ENCODE measurements around the gene KRTAP17-1. TPM values are rescaled to one million over a fixed set of nuclear protein-coding genes. Genes with fewer than 3 reads are reported as not detected.

KRTAP17-1 gene
- total RNA-seq, 2 donors from 2014 or later, result 0.46 to 0.48 TPM

DNA sequence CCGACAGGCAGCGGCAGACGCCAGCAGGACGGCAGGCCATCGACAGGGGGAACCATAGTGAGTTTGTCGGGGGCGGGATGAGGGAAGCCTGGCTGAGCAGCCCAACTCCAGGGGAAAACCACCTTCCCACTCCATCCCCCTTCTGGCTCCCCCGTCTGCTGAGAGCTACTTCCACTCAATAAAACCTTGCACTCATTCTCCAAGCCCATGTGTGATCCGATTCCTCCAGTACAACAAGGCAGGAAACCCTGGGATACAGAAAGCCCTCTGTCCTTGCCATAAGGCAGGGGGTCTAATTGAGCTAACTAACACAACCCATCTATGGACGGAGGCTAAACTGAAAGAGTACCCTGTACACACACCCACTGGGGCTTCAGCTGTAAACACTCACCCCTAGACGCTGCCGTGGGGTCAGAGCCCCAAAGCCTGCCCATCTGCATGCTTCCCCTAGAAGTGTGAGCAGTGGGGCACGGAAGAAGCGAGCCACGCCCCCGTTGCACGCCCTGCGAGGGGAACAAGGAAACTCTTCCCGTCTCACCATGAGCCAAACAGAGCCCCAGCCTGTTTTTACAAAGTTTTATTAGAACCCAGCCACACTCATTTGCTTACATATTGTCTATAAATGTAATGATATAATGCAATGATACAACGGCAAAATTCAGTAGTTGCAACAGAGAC lies 16.9 kb downstream of the KRTAP17-1 start:
- no peaks in the 10 kb centered on the region for H3K9me3 ChIP-seq (ENCODE audit: control insufficient read depth, low read length)
- Mint-ChIP-seq H3K4me1 (no peaks in the 10 kb centered on the region), H3K27ac (no peak overlapping the region), H3K9me3 (no peaks in the 10 kb centered on the region), H3K36me3 (ENCODE audit: low read depth) (no peaks in the 10 kb centered on the region), H3K4me3 (no peak overlapping the region), H3K27me3 (ENCODE audit: insufficient read depth) (no peaks in the 10 kb centered on the region)
- TF ChIP-seq, protein P1, sequence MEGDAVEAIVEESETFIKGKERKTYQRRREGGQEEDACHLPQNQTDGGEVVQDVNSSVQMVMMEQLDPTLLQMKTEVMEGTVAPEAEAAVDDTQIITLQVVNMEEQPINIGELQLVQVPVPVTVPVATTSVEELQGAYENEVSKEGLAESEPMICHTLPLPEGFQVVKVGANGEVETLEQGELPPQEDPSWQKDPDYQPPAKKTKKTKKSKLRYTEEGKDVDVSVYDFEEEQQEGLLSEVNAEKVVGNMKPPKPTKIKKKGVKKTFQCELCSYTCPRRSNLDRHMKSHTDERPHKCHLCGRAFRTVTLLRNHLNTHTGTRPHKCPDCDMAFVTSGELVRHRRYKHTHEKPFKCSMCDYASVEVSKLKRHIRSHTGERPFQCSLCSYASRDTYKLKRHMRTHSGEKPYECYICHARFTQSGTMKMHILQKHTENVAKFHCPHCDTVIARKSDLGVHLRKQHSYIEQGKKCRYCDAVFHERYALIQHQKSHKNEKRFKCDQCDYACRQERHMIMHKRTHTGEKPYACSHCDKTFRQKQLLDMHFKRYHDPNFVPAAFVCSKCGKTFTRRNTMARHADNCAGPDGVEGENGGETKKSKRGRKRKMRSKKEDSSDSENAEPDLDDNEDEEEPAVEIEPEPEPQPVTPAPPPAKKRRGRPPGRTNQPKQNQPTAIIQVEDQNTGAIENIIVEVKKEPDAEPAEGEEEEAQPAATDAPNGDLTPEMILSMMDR (conservative IDR thresholded peaks at IDR 0.05), result no peak
- H3K27me3 ChIP-seq (ENCODE audit: control insufficient read depth, insufficient read depth, low read length, poor library complexity, severe bottlenecking), result no peaks in the 10 kb centered on the region
- 87 to 89% methylated on average over 10 to 20 of the region's 20 CpGs for WGBS, 2 experiments (ENCODE audit: insufficient coverage in 1 of 2, insufficient read length in 1 of 2)
- H3K36me3 ChIP-seq (ENCODE audit: control insufficient read depth, insufficient read depth, low read length), result no peaks in the 10 kb centered on the region
- H3K4me3 ChIP-seq (ENCODE audit: low read length), result no peak overlapping the region
- H3K4me1 ChIP-seq (ENCODE audit: control insufficient read depth, insufficient read depth, low read length), result no peaks in the 10 kb centered on the region
- no peak overlapping the region for H3K9ac ChIP-seq (ENCODE audit: extremely low read depth, low read length, poor library complexity, severe bottlenecking)
- no peak overlapping the region for H3K27ac ChIP-seq (ENCODE audit: low read depth, low read length)
- DNase-seq, result no peak

DNA sequence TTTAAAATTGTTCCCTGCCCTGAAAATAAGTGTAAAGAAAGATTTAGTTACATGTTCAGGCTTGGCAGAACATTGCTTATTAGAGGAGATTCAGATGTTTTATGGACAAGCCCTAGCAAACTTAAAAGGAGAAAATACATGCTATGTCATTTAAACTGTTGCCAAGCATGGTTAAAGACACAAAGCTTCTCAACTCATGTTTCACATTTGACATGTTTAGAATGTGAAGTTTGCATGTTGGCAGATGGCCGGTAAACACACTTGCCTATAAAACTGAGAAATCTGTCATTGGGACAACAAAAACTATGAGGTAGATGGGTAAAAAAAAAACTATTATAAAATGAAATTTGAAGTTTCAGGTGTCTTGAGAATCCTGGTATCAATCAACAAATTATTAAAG lies 18.7 kb downstream of the KRTAP17-1 start:
- WGBS, 2 experiments (ENCODE audit: insufficient coverage in 1 of 2, insufficient read length in 1 of 2), result 83 to 90% methylated on average over 1 of the region's 1 CpG
- H3K4me1 ChIP-seq (ENCODE audit: control insufficient read depth, insufficient read depth, low read length), result no peaks in the 10 kb centered on the region
- H3K27ac ChIP-seq (ENCODE audit: low read depth, low read length), result no peak overlapping the region
- no peaks in the 10 kb centered on the region for H3K9me3 ChIP-seq (ENCODE audit: control insufficient read depth, low read length)
- no peak overlapping the region for H3K9ac ChIP-seq (ENCODE audit: extremely low read depth, low read length, poor library complexity, severe bottlenecking)
- Mint-ChIP-seq H3K27me3 (ENCODE audit: insufficient read depth) (no peaks in the 10 kb centered on the region), H3K36me3 (ENCODE audit: low read depth) (no peaks in the 10 kb centered on the region), H3K4me1 (no peaks in the 10 kb centered on the region), H3K4me3 (no peak overlapping the region), H3K27ac (no peak overlapping the region), H3K9me3 (no peaks in the 10 kb centered on the region)
- no peak overlapping the region for H3K4me3 ChIP-seq (ENCODE audit: low read length)
- DNase-seq, result no peak
- no peaks in the 10 kb centered on the region for H3K27me3 ChIP-seq (ENCODE audit: control insufficient read depth, insufficient read depth, low read length, poor library complexity, severe bottlenecking)
- H3K36me3 ChIP-seq (ENCODE audit: control insufficient read depth, insufficient read depth, low read length), result no peaks in the 10 kb centered on the region
- TF ChIP-seq, protein P1 (conservative IDR thresholded peaks at IDR 0.05), result no peak

DNA sequence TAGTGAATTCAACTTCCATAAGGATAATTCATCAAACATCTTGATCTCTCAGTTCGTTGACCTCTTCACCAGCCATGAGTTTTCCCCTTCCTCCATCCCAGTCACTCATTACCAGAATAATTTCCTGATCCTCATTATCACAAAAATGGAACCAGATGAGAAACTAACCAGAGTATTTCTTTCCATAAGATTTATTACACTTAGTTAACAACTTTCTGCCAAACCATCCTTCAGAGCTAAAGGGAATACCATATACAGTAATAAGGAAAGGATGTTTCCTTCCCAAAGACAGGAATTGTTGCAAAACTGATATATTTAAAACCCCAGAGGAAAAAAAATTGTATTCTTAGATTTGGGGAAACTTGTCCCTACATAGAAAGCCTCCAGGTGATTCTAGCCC lies 21.5 kb downstream of the KRTAP17-1 start:
- Histone ChIP-seq H3K4me3 (ENCODE audit: low read length) (no peak overlapping the region), H3K9me3 (ENCODE audit: control insufficient read depth, low read length) (no peaks in the 10 kb centered on the region), H3K4me1 (ENCODE audit: control insufficient read depth, insufficient read depth, low read length) (no peaks in the 10 kb centered on the region), H3K27ac (ENCODE audit: low read depth, low read length) (no peak overlapping the region), H3K27me3 (ENCODE audit: control insufficient read depth, insufficient read depth, low read length, poor library complexity, severe bottlenecking) (no peaks in the 10 kb centered on the region), H3K9ac (ENCODE audit: extremely low read depth, low read length, poor library complexity, severe bottlenecking) (no peak overlapping the region), H3K36me3 (ENCODE audit: control insufficient read depth, insufficient read depth, low read length) (no peaks in the 10 kb centered on the region)
- Mint-ChIP-seq H3K4me1 (no peaks in the 10 kb centered on the region), H3K27me3 (ENCODE audit: insufficient read depth) (no peaks in the 10 kb centered on the region), H3K4me3 (no peak overlapping the region), H3K27ac (no peak overlapping the region), H3K36me3 (ENCODE audit: low read depth) (no peaks in the 10 kb centered on the region), H3K9me3 (no peaks in the 10 kb centered on the region)
- TF ChIP-seq, protein P1 (conservative IDR thresholded peaks at IDR 0.05), result no peak
- no peak for DNase-seq
- WGBS, 2 experiments (ENCODE audit: insufficient coverage in 1 of 2, insufficient read length in 1 of 2), result 96 to 100% methylated on average over 1 of the region's 1 CpG
